Osteoblast (primary cell): ENCODE data around the gene ADGRE1. TPM values are rescaled to one million over a fixed set of nuclear protein-coding genes. Genes with fewer than 3 reads are reported as not detected.

Source experiments
- DNase-seq: peaks from one replicate; pipeline ENCODE4 v3.0.0; 2011; ENCODE audit warnings: low spot score, mixed read lengths; ENCODE audit not compliant: insufficient read length; ENCODE audit errors: missing footprints
- H2AFZ ChIP-seq: 2 replicates; pipeline ENCODE4 v1.6.0; 2011; ENCODE audit warnings: mild to moderate bottlenecking, low read length
- H3K27ac ChIP-seq: 2 replicates; pipeline ENCODE4 v1.5.1; 2011; ENCODE audit warnings: mild to moderate bottlenecking, low read depth, low read length, moderate library complexity
- H3K27me3 ChIP-seq: 2 replicates; pipeline ENCODE4 v1.6.0; 2012; ENCODE audit warnings: mild to moderate bottlenecking, control low read depth, inconsistent platforms, low read length, moderate library complexity; ENCODE audit not compliant: insufficient read depth
- H3K36me3 ChIP-seq: 2 replicates; pipeline ENCODE4 v1.5.1; 2011; ENCODE audit warnings: mild to moderate bottlenecking, low read length, control low read depth, moderate library complexity; ENCODE audit not compliant: insufficient read depth
- H3K4me1 ChIP-seq: 2 replicates; pipeline ENCODE4 v1.5.1; 2011; ENCODE audit warnings: mild to moderate bottlenecking, low read length, control low read depth, moderate library complexity; ENCODE audit not compliant: insufficient read depth
- H3K4me2 ChIP-seq: 2 replicates; pipeline ENCODE4 v1.6.0; 2011; ENCODE audit warnings: mild to moderate bottlenecking, low read length; ENCODE audit not compliant: insufficient read depth
- H3K4me3 ChIP-seq: fragments of 200-600 bp; sonication (generic); 3 replicates; pipeline ENCODE4 v1.5.1; 2012; ENCODE audit warnings: mild to moderate bottlenecking, low read length, inconsistent platforms; ENCODE audit not compliant: insufficient read depth
- H3K79me2 ChIP-seq: 2 replicates; pipeline ENCODE4 v1.6.0; 2012; ENCODE audit warnings: mild to moderate bottlenecking, low read length, control low read depth, inconsistent platforms; ENCODE audit not compliant: insufficient read depth
- H3K9me3 ChIP-seq: 2 replicates; pipeline ENCODE4 v1.5.1; 2011; ENCODE audit warnings: low read depth, low read length, control low read depth
- H4K20me1 ChIP-seq: 2 replicates; pipeline ENCODE4 v1.6.0; 2012; ENCODE audit warnings: mild to moderate bottlenecking, low read length, control low read depth; ENCODE audit not compliant: insufficient read depth
- total RNA-seq: library from RNA; depleted of rRNA; stranded (reverse); fragments of >200 nt; gene quantifications from 2 replicates; pipeline ENCODE4 v1.2.3, GENCODE V29; 2012
- TF ChIP-seq, protein P1 (sequence below): IDR thresholded peaks from 2 replicates; pipeline ENCODE4 v1.5.1; 2011; ENCODE audit warnings: mild to moderate bottlenecking, low read depth, low read length, moderate library complexity; ENCODE audit errors: extremely low read depth

The ADGRE1 gene
- total RNA-seq, 1 donor: not detected

DNA sequence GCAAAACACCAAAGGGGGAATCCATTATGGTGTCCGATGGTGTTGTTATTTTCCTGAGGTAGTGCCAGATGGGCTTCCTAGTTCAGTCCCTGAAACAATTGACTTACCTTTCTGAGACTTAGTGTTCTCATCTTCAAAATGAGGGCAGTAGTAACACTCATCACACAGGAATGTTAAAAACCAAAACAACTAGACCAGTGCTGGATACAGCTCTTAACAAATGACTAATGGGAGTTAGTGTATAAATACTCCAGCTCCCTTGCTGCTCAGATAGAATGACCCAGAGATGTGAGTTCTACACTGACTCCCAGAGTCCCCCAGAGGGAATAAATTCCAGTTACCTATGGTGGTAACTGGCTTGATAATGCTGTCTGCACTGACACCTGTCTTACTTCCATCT lies 84.0 kb downstream of the ADGRE1 start:
- no peaks in the 10 kb centered on the region for H3K27me3 ChIP-seq
- DNase-seq: peak; percentile 19
- TF ChIP-seq, protein P1, sequence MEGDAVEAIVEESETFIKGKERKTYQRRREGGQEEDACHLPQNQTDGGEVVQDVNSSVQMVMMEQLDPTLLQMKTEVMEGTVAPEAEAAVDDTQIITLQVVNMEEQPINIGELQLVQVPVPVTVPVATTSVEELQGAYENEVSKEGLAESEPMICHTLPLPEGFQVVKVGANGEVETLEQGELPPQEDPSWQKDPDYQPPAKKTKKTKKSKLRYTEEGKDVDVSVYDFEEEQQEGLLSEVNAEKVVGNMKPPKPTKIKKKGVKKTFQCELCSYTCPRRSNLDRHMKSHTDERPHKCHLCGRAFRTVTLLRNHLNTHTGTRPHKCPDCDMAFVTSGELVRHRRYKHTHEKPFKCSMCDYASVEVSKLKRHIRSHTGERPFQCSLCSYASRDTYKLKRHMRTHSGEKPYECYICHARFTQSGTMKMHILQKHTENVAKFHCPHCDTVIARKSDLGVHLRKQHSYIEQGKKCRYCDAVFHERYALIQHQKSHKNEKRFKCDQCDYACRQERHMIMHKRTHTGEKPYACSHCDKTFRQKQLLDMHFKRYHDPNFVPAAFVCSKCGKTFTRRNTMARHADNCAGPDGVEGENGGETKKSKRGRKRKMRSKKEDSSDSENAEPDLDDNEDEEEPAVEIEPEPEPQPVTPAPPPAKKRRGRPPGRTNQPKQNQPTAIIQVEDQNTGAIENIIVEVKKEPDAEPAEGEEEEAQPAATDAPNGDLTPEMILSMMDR: no peak

DNA sequence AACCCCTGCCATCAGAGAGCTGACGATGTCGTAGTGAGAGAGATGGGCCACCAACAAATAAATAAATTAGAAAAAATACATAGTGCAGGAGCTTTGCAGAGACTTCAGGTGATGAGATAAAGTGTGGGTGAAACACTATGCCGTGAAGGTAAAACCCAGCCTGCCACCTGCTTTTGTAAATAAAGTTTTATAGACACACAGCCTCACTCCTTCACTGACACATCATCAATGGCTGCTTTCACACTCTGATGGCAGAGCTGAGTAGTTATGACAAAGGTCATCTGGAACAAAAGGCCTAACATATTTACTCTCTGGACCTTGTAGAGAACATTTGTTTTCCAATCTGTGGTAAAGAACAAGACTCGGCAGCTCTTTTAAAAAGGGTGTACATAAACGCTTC lies 88.8 kb downstream of the ADGRE1 start:
- Histone ChIP-seq H3K36me3 (no peaks in the 10 kb centered on the region), H3K27me3 (no peaks in the 10 kb centered on the region), H3K9me3 (peaks cover 4% of the 10 kb centered on the region), H3K4me3 (no peak overlapping the region), H2AFZ (no peak overlapping the region), H3K4me2 (no peak overlapping the region), H4K20me1 (no peaks in the 10 kb centered on the region), H3K4me1 (no peaks in the 10 kb centered on the region), H3K27ac (no peak overlapping the region), H3K79me2 (no peaks in the 10 kb centered on the region)
- DNase-seq: no peak
- TF ChIP-seq, protein P1: no peak

More for the DNA sequence above, 84.0 kb downstream of the ADGRE1 start:
- Histone ChIP-seq H4K20me1 (no peaks in the 10 kb centered on the region), H2AFZ (no peak overlapping the region), H3K79me2 (no peaks in the 10 kb centered on the region), H3K36me3 (no peaks in the 10 kb centered on the region), H3K27ac (no peak overlapping the region), H3K9me3 (no peaks in the 10 kb centered on the region), H3K4me2 (no peak overlapping the region), H3K4me1 (no peaks in the 10 kb centered on the region), H3K4me3 (no peak overlapping the region)

GRCh38 chr19:6979399-6979798 lies 92.0 kb downstream of the ADGRE1 start:
- Histone ChIP-seq H3K79me2 (no peaks in the 10 kb centered on the region), H3K27ac (no peak overlapping the region), H3K36me3 (no peaks in the 10 kb centered on the region), H3K4me2 (no peak overlapping the region), H3K9me3 (peaks cover 4% of the 10 kb centered on the region), H3K4me3 (no peak overlapping the region), H3K27me3 (no peaks in the 10 kb centered on the region), H2AFZ (no peak overlapping the region), H4K20me1 (no peaks in the 10 kb centered on the region), H3K4me1 (no peaks in the 10 kb centered on the region)
- DNase-seq: no peak
- TF ChIP-seq, protein P1: no peak

GRCh38 chr19:6983448-6983847 lies 96.1 kb downstream of the ADGRE1 start:
- Histone ChIP-seq H3K4me2 (no peak overlapping the region), H3K4me1 (no peaks in the 10 kb centered on the region), H3K27me3 (no peaks in the 10 kb centered on the region), H3K9me3 (peaks cover 2% of the 10 kb centered on the region), H3K79me2 (no peaks in the 10 kb centered on the region), H4K20me1 (no peaks in the 10 kb centered on the region), H3K36me3 (no peaks in the 10 kb centered on the region), H3K4me3 (no peak overlapping the region), H2AFZ (no peak overlapping the region), H3K27ac (no peak overlapping the region)
- TF ChIP-seq, protein P1: no peak
- DNase-seq: no peak
